Ishikawa (cell line): ENCODE data around the gene RORC.

Source experiments
- CEBPB ChIP-seq: IDR thresholded peaks from 2 replicates; pipeline ENCODE4 v1.6.1; 2012
- CREB1 ChIP-seq: IDR thresholded peaks from 2 replicates; pipeline ENCODE4 v1.6.1; 2012; ENCODE audit warnings: low read depth
- EGR1 ChIP-seq: IDR thresholded peaks from 2 replicates; pipeline ENCODE4 v1.6.1; 2012
- EP300 ChIP-seq: IDR thresholded peaks from 2 replicates; pipeline ENCODE4 v1.6.1; 2012; ENCODE audit warnings: borderline replicate concordance
- FOXM1 ChIP-seq: IDR thresholded peaks from 2 replicates; pipeline ENCODE4 v1.6.1; 2012; ENCODE audit warnings: low read depth, borderline replicate concordance
- MAX ChIP-seq: IDR thresholded peaks from 2 replicates; pipeline ENCODE4 v1.6.1; 2012
- NFIC ChIP-seq: IDR thresholded peaks from 2 replicates; pipeline ENCODE4 v1.6.1; 2012
- RAD21 ChIP-seq: IDR thresholded peaks from 2 replicates; pipeline ENCODE4 v1.6.1; 2012; ENCODE audit warnings: low read depth
- REST ChIP-seq: IDR thresholded peaks from 2 replicates; pipeline ENCODE4 v1.6.1; 2012; ENCODE audit warnings: low read depth, mild to moderate bottlenecking
- TAF1 ChIP-seq: IDR thresholded peaks from 2 replicates; pipeline ENCODE4 v1.6.1; 2012; ENCODE audit warnings: low read depth, mild to moderate bottlenecking
- TCF12 ChIP-seq: IDR thresholded peaks from 2 replicates; pipeline ENCODE4 v1.6.1; 2012; ENCODE audit warnings: low read depth
- TEAD4 ChIP-seq: IDR thresholded peaks from 2 replicates; pipeline ENCODE4 v1.6.1; 2012
- USF1 ChIP-seq: IDR thresholded peaks from 2 replicates; pipeline ENCODE4 v1.6.1; 2012
- YY1 ChIP-seq: IDR thresholded peaks from 2 replicates; pipeline ENCODE4 v1.6.1; 2012; ENCODE audit warnings: low read depth
- ZBTB7A ChIP-seq: IDR thresholded peaks from 2 replicates; pipeline ENCODE4 v1.6.1; 2012; ENCODE audit warnings: low read depth

Gene RORC

GRCh38 chr1:151816548-151817352 lies 14.9 kb downstream of the RORC start:
- TF ChIP-seq RAD21 (no peak), CREB1 (no peak), MAX (no peak), TCF12 (no peak), EGR1 (no peak), REST (no peak), TEAD4 (no peak), CEBPB (no peak), TAF1 (no peak), USF1 (no peak), FOXM1 (no peak), YY1 (no peak), ZBTB7A (no peak), NFIC (no peak), EP300 (no peak)

- TF ChIP-seq FOXM1 (no peak), MAX (no peak), REST (no peak), EP300 (no peak), RAD21 (no peak), CEBPB (no peak), ZBTB7A (no peak), TEAD4 (no peak), USF1 (no peak), EGR1 (no peak), TCF12 (no peak), NFIC (no peak), TAF1 (no peak), CREB1 (no peak)
Observed at GRCh38 chr1:151815716-151816327, 15.8 kb downstream of the RORC start.

- no peak for TF ChIP-seq REST
- TF ChIP-seq TEAD4: no peak
- no peak for TF ChIP-seq NFIC
- no peak for TF ChIP-seq EGR1
- TF ChIP-seq TCF12: no peak
- TF ChIP-seq RAD21: no peak
- no peak for TF ChIP-seq FOXM1
- TF ChIP-seq YY1: no peak
- no peak for TF ChIP-seq EP300
- TF ChIP-seq CEBPB: no peak
- no peak for TF ChIP-seq CREB1
- no peak for TF ChIP-seq USF1
- no peak for TF ChIP-seq ZBTB7A
- no peak for TF ChIP-seq MAX
- no peak for TF ChIP-seq TAF1
Observed at GRCh38 chr1:151814971-151815545, 16.5 kb downstream of the RORC start.
